Trophoblast cell (in vitro differentiated cells and primary cell): ENCODE results near the gene SPOCK2.

Source experiments
- DNase-seq, 2 donors: peaks; one replicate each; pipeline ENCODE4 v3.0.0-alpha.2; 2016
- H2AFZ ChIP-seq: 2 replicates; pipeline ENCODE4 v1.6.1; 2013; ENCODE audit warnings: low read length, moderate library complexity, mild to moderate bottlenecking; ENCODE audit not compliant: insufficient read depth, poor library complexity
- H2AK5ac ChIP-seq: 2 replicates; pipeline ENCODE4 v1.6.1; 2013; ENCODE audit warnings: mild to moderate bottlenecking, low read length
- H2BK120ac ChIP-seq: 2 replicates; pipeline ENCODE4 v1.6.1; 2013; ENCODE audit warnings: low read length, mild to moderate bottlenecking, moderate library complexity; ENCODE audit not compliant: insufficient read depth, poor library complexity
- H2BK12ac ChIP-seq: 2 replicates; pipeline ENCODE4 v1.6.1; 2013; ENCODE audit warnings: mild to moderate bottlenecking, low read length, moderate library complexity
- H2BK5ac ChIP-seq: 2 replicates; pipeline ENCODE4 v1.6.1; 2013; ENCODE audit warnings: low read length, low read depth, moderate library complexity, mild to moderate bottlenecking; ENCODE audit not compliant: poor library complexity
- H3K14ac ChIP-seq: 2 replicates; pipeline ENCODE4 v1.6.1; 2013; ENCODE audit warnings: mild to moderate bottlenecking, low read length
- H3K18ac ChIP-seq: 2 replicates; pipeline ENCODE4 v1.6.1; 2013; ENCODE audit warnings: mild to moderate bottlenecking, low read length
- H3K23ac ChIP-seq: 2 replicates; pipeline ENCODE4 v1.6.1; 2013; ENCODE audit warnings: low read length
- H3K27ac ChIP-seq: 2 replicates; pipeline ENCODE4 v1.5.1; 2013; ENCODE audit warnings: low read depth, mild to moderate bottlenecking, inconsistent platforms, low read length, moderate library complexity
- H3K27me3 ChIP-seq: 2 replicates; pipeline ENCODE4 v1.6.1; 2013; ENCODE audit warnings: inconsistent platforms, mild to moderate bottlenecking, low read length, moderate library complexity; ENCODE audit not compliant: insufficient read depth
- H3K36me3 ChIP-seq, 2 experiments: 1 replicate in 1 of 2; 2 replicates in 1 of 2; pipeline ENCODE4 v1.6.1; 2013; ENCODE audit warnings: low read length in 2 of 2, mild to moderate bottlenecking in 2 of 2, moderate library complexity in 1 of 2; ENCODE audit not compliant: insufficient read depth in 2 of 2, control insufficient read depth in 1 of 2
- H3K4ac ChIP-seq: 2 replicates; pipeline ENCODE4 v1.6.1; 2013; ENCODE audit warnings: low read depth, mild to moderate bottlenecking, low read length, moderate library complexity
- H3K4me1 ChIP-seq, 2 experiments: 1 replicate in 1 of 2; 2 replicates in 1 of 2; pipeline ENCODE4 v1.6.1; 2013; ENCODE audit warnings: low read length in 2 of 2, mild to moderate bottlenecking in 2 of 2, moderate library complexity in 1 of 2; ENCODE audit not compliant: insufficient read depth in 2 of 2, control insufficient read depth in 1 of 2
- H3K4me2 ChIP-seq: 2 replicates; pipeline ENCODE4 v1.6.1; 2013; ENCODE audit warnings: inconsistent platforms, mild to moderate bottlenecking, low read length, moderate library complexity
- H3K4me3 ChIP-seq: 2 replicates; pipeline ENCODE4 v1.5.1; 2013; ENCODE audit warnings: mild to moderate bottlenecking, low read depth, low read length, inconsistent platforms
- H3K79me1 ChIP-seq: one replicate; pipeline ENCODE4 v1.6.1; 2013; ENCODE audit warnings: low read length
- H3K79me2 ChIP-seq: 2 replicates; pipeline ENCODE4 v1.6.1; 2013; ENCODE audit warnings: low read length, mild to moderate bottlenecking; ENCODE audit not compliant: control insufficient read depth, insufficient read depth, poor library complexity
- H3K9ac ChIP-seq: 2 replicates; pipeline ENCODE4 v1.6.1; 2013; ENCODE audit warnings: mild to moderate bottlenecking, low read length
- H3K9me3 ChIP-seq: 2 replicates; pipeline ENCODE4 v1.6.1; 2013; ENCODE audit warnings: low read depth, mild to moderate bottlenecking, control low read depth, inconsistent platforms, low read length; ENCODE audit not compliant: insufficient read depth
- H4K12ac ChIP-seq: 2 replicates; pipeline ENCODE4 v1.6.1; 2013; ENCODE audit warnings: low read depth, mild to moderate bottlenecking, low read length, moderate library complexity
- H4K8ac ChIP-seq: 2 replicates; pipeline ENCODE4 v1.6.1; 2013; ENCODE audit warnings: low read depth, mild to moderate bottlenecking, low read length, moderate library complexity
- H4K91ac ChIP-seq: one replicate; pipeline ENCODE4 v1.6.1; 2013; ENCODE audit warnings: low read depth, mild to moderate bottlenecking, low read length, moderate library complexity
- whole genome bisulfite sequencing: extraction: QIAGEN DNeasy Blood & Tissue Kit; methylation state at CpG from one replicate; pipeline ENCODE4 v1.1.7; 2013; ENCODE audit warnings: missing lambda C conversion rate; ENCODE audit not compliant: insufficient read length, insufficient coverage; ENCODE audit errors: extremely low coverage; 5-methylcytosine and 5-hydroxymethylcytosine counted together

Gene SPOCK2

DNA sequence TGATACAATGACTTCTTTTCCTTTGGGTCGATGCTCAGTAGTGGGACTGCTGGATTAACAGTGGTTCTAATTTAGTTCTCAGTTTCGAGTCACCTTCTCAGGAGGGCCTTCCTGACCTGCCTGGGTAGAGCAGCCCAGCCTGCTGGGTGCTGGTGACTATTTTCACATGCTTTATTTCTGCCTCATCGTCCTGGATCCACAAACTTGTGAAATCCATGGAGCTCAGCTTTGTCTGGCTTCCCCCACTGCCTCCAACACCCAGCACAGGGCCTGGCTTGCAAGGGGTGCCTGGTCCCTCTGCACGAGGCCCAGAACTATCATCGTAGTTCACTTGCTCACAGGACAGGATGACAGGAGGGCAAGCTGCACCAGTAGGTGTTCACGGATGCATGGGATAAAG lies 46.9 kb downstream of the SPOCK2 start:
- Histone ChIP-seq H4K12ac (no peak overlapping the region), H3K27ac (no peak overlapping the region), H3K4ac (no peak overlapping the region), H2BK12ac (peak overlapping the region; percentile 96), H3K36me3 (no peaks in the 10 kb centered on the region), H2BK5ac (peak overlapping the region; percentile 54), H2AFZ (no peak overlapping the region), H3K14ac (peak overlapping the region; percentile 74), H2AK5ac (peak overlapping the region; percentile 67), H3K4me2 (no peak overlapping the region), H3K79me2 (peaks cover 9% of the 10 kb centered on the region), H3K27me3 (no peaks in the 10 kb centered on the region), H3K4me3 (no peak overlapping the region), H2BK120ac (peak overlapping the region; percentile 80), H3K18ac (peak overlapping the region; percentile 82), H4K8ac (peak overlapping the region; percentile 32), H3K9me3 (peaks cover 2% of the 10 kb centered on the region), H3K79me1 (peaks cover 46% of the 10 kb centered on the region), H3K9ac (no peak overlapping the region), H4K91ac (peak overlapping the region; percentile 66), H3K4me1 (peaks cover 43 to 47% of the 10 kb centered on the region in 2 experiments), H3K23ac (no peak overlapping the region)
- peak; percentile 24 to 54 for DNase-seq
- WGBS, result no CpG with 5 or more reads among the region's 6 CpGs

DNA sequence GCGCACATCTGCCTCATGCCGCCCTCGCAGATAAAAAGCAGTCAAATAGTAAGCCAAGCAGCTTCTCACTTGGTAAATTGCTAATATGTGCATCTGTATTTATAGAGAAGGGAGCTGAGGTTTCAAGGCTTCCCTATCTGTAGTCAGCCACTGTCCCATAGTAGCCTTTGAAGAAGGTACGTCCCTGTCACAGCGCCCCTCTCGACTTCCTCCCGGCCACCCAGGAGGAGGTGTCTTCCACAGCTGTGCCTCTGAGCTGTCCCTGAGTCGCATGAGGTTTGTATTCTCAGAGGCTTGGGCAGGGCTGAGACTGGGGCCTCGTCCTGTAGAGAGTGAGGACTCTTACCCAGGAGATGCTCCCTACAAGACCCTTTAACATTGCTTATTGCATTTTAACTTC lies 49.0 kb downstream of the SPOCK2 start:
- Histone ChIP-seq H3K23ac (no peak overlapping the region), H3K36me3 (no peaks in the 10 kb centered on the region), H2AFZ (peak overlapping the region; percentile 40), H3K79me2 (peaks cover 14% of the 10 kb centered on the region), H3K4me2 (no peak overlapping the region), H3K14ac (peak overlapping the region; percentile 79), H2AK5ac (peak overlapping the region; percentile 95), H2BK120ac (peak overlapping the region; percentile 93), H4K91ac (peak overlapping the region; percentile 93), H4K12ac (no peak overlapping the region), H3K9me3 (peaks cover 2% of the 10 kb centered on the region), H2BK12ac (peak overlapping the region; percentile 68), H3K4ac (peak overlapping the region; percentile 5), H3K79me1 (peaks cover 53% of the 10 kb centered on the region), H2BK5ac (peak overlapping the region; percentile 67), H3K4me1 (peaks cover 50% of the 10 kb centered on the region in 2 experiments), H3K9ac (no peak overlapping the region), H3K18ac (peak overlapping the region; percentile 85), H3K4me3 (no peak overlapping the region), H3K27ac (peak overlapping the region; percentile 81), H4K8ac (peak overlapping the region; percentile 56), H3K27me3 (no peaks in the 10 kb centered on the region)
- DNase-seq, result no peak
- no CpG with 5 or more reads among the region's 9 CpGs for WGBS

- WGBS, result no CpG with 5 or more reads among the region's 13 CpGs
Observed at GRCh38 chr10:72038458-72039001, 49.8 kb downstream of the SPOCK2 start.

GRCh38 chr10:72037811-72038210 lies 50.5 kb downstream of the SPOCK2 start:
- H3K23ac ChIP-seq, result no peak overlapping the region
- peak overlapping the region; percentile 34 for H3K4me2 ChIP-seq
- no peak overlapping the region for H2AFZ ChIP-seq
- H3K79me2 ChIP-seq, result peaks cover 14% of the 10 kb centered on the region
- peak overlapping the region; percentile 70 for H2BK5ac ChIP-seq
- H3K18ac ChIP-seq, result no peak overlapping the region
- no peak overlapping the region for H3K4me3 ChIP-seq
- peak overlapping the region; percentile 78 for H2BK120ac ChIP-seq
- H4K12ac ChIP-seq, result no peak overlapping the region
- no peaks in the 10 kb centered on the region for H3K36me3 ChIP-seq
- no peak overlapping the region for H2AK5ac ChIP-seq
- H4K91ac ChIP-seq, result peak overlapping the region; percentile 94
- peaks cover 44% of the 10 kb centered on the region for H3K79me1 ChIP-seq
- peak overlapping the region; percentile 39 for H4K8ac ChIP-seq
- no CpG with 5 or more reads among the region's 3 CpGs for WGBS
- H3K4ac ChIP-seq, result peak overlapping the region; percentile 18
- H3K9ac ChIP-seq, result no peak overlapping the region
- peaks cover 2% of the 10 kb centered on the region for H3K9me3 ChIP-seq
- peak overlapping the region; percentile 81 for H3K27ac ChIP-seq
- no peaks in the 10 kb centered on the region for H3K27me3 ChIP-seq
- DNase-seq, result peak; percentile 64 to 69
- peak overlapping the region; percentile 99 for H2BK12ac ChIP-seq
- H3K4me1 ChIP-seq, result peaks cover 38 to 40% of the 10 kb centered on the region in 2 experiments
- peak overlapping the region; percentile 66 for H3K14ac ChIP-seq

More at GRCh38 chr10:72038458-72039001, 49.8 kb downstream of the SPOCK2 start:
- H3K79me1 ChIP-seq, result peaks cover 49% of the 10 kb centered on the region
- H4K8ac ChIP-seq, result peak overlapping the region; percentile 15
- peak overlapping the region; percentile 81 for H3K27ac ChIP-seq
- H3K4ac ChIP-seq, result no peak overlapping the region
- H2BK12ac ChIP-seq, result peak overlapping the region; percentile 37
- peak in 1 of 2 donors; percentile 23 for DNase-seq
- no peak overlapping the region for H3K23ac ChIP-seq
- peaks cover 45% of the 10 kb centered on the region in 2 experiments for H3K4me1 ChIP-seq
- H2AK5ac ChIP-seq, result peak overlapping the region; percentile 36
- H3K4me2 ChIP-seq, result peak overlapping the region; percentile 15
- H2BK120ac ChIP-seq, result peak overlapping the region; percentile 9
- no peaks in the 10 kb centered on the region for H3K36me3 ChIP-seq
- H3K79me2 ChIP-seq, result peaks cover 14% of the 10 kb centered on the region
- no peak overlapping the region for H3K9ac ChIP-seq
- H3K9me3 ChIP-seq, result peaks cover 2% of the 10 kb centered on the region
- no peak overlapping the region for H3K4me3 ChIP-seq
- H3K27me3 ChIP-seq, result no peaks in the 10 kb centered on the region
- peak overlapping the region; percentile 10 for H3K14ac ChIP-seq
- peak overlapping the region; percentile 52 for H4K91ac ChIP-seq
- H2BK5ac ChIP-seq, result peak overlapping the region; percentile 92
- H3K18ac ChIP-seq, result peak overlapping the region; percentile 74
- H2AFZ ChIP-seq, result no peak overlapping the region
- H4K12ac ChIP-seq, result no peak overlapping the region
